GM12878 (cell line): ENCODE results near the gene DESI2.

Experiments used
- POLR2AphosphoS5 ChIP-seq: IDR thresholded peaks from 2 replicates; pipeline ENCODE4 v1.6.1; 2011; ENCODE audit warnings: mild to moderate bottlenecking, low read length, inconsistent platforms
- ZNF24 ChIP-seq: fragments of 450-650 bp; IDR thresholded peaks from 2 replicates; pipeline ENCODE4 v1.6.1; 2017; ENCODE audit warnings: antibody characterized with exemption, mild to moderate bottlenecking
- TF ChIP-seq, protein P1 (sequence below), 3 experiments: IDR thresholded peaks in 2 of 3; conservative IDR thresholded peaks in 1 of 3; 2 replicates each; pipeline ENCODE4 v1.5.1; 2011; ENCODE audit warnings: low read depth in 3 of 3, low read length in 3 of 3, mild to moderate bottlenecking in 3 of 3, control low read depth in 2 of 3, moderate library complexity in 2 of 3, inconsistent platforms in 1 of 3, mixed read lengths in 1 of 3; ENCODE audit not compliant: control insufficient read depth in 2 of 3, insufficient read depth in 1 of 3; ENCODE audit errors: extremely low read depth in 1 of 3

DNA sequence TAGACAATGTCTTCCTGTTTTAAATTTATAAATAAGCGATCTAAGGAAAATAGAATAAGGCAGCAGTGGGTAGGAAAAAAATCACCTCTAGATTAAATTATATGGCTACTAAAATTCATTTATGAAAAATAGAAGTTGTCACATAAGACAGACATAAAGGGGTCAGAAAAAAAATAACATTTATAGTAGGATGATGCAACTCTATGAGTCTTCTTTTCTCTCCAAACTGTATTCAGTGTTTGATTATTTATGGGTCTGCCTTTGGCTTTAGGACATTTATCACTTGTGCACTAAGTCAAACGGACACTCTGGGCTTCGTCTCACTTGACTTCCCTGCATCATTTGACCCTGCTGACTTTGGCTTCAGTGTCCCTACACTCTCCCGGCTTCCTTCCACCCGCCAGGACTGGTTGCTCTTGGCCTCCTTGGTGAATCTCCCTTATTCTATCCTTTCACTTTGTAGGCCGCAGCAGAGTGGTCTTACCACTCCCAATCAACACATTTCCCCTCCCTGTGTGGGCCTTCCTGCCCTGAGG, 47.0 kb upstream of the DESI2 start:
- TF ChIP-seq ZNF24 (no peak), POLR2AphosphoS5 (no peak)
- TF ChIP-seq, protein P1, sequence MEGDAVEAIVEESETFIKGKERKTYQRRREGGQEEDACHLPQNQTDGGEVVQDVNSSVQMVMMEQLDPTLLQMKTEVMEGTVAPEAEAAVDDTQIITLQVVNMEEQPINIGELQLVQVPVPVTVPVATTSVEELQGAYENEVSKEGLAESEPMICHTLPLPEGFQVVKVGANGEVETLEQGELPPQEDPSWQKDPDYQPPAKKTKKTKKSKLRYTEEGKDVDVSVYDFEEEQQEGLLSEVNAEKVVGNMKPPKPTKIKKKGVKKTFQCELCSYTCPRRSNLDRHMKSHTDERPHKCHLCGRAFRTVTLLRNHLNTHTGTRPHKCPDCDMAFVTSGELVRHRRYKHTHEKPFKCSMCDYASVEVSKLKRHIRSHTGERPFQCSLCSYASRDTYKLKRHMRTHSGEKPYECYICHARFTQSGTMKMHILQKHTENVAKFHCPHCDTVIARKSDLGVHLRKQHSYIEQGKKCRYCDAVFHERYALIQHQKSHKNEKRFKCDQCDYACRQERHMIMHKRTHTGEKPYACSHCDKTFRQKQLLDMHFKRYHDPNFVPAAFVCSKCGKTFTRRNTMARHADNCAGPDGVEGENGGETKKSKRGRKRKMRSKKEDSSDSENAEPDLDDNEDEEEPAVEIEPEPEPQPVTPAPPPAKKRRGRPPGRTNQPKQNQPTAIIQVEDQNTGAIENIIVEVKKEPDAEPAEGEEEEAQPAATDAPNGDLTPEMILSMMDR (IDR thresholded peaks at IDR 0.05 in 2 of 3, conservative IDR thresholded peaks at IDR 0.05 in 1 of 3; ENCODE audit: control insufficient read depth in 2 of 3, extremely low read depth in 1 of 3, insufficient read depth in 1 of 3, low read depth in 3 of 3, low read length in 3 of 3) = no peak
